Coronary artery (tissue), 2 donors: ENCODE results near the gene RIPOR2.

Experiments
- DNase-seq: peaks from one replicate; pipeline ENCODE4 v3.0.0-alpha.2; 2017; ENCODE audit warnings: low spot score
- H3K27ac ChIP-seq, 2 donors: fragments of 200-600 bp; sonication (generic); one replicate each; pipeline ENCODE4 v1.5.1; 2016 to 2019
- H3K4me3 ChIP-seq: fragments of 200-600 bp; sonication (generic); 2 replicates; pipeline ENCODE4 v1.5.1; 2016; ENCODE audit warnings: mild to moderate bottlenecking, moderate library complexity
- TF ChIP-seq, protein P1 (sequence below): fragments of 200-600 bp; sonication (generic); IDR thresholded peaks from one replicate; pipeline ENCODE4 v1.5.1; 2019; ENCODE audit warnings: antibody characterized with exemption

The RIPOR2 gene

DNA sequence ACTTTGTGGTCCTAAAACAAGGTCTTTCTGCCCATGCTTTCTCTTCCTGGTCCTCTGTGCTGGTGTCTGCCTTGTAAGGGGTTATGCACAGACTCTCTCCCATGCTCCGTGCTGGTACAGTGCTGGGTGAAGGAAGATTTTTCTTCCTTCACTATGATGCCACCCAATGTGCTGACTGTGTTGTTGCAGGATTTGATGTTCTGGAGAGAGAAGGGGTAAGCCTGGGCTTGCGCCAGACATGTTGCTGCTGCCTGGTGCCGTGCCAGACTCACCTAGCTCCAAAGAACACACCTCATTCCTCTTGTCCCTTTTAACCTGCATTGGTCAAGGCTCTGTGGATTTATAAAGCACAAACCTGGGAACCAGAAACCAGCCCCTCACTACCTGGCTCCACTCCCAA lies 108.6 kb downstream of the RIPOR2 start:
- no peak overlapping the region for H3K4me3 ChIP-seq
- TF ChIP-seq, protein P1, sequence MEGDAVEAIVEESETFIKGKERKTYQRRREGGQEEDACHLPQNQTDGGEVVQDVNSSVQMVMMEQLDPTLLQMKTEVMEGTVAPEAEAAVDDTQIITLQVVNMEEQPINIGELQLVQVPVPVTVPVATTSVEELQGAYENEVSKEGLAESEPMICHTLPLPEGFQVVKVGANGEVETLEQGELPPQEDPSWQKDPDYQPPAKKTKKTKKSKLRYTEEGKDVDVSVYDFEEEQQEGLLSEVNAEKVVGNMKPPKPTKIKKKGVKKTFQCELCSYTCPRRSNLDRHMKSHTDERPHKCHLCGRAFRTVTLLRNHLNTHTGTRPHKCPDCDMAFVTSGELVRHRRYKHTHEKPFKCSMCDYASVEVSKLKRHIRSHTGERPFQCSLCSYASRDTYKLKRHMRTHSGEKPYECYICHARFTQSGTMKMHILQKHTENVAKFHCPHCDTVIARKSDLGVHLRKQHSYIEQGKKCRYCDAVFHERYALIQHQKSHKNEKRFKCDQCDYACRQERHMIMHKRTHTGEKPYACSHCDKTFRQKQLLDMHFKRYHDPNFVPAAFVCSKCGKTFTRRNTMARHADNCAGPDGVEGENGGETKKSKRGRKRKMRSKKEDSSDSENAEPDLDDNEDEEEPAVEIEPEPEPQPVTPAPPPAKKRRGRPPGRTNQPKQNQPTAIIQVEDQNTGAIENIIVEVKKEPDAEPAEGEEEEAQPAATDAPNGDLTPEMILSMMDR: no peak
- no peak overlapping the region for H3K27ac ChIP-seq
- DNase-seq: no peak

DNA sequence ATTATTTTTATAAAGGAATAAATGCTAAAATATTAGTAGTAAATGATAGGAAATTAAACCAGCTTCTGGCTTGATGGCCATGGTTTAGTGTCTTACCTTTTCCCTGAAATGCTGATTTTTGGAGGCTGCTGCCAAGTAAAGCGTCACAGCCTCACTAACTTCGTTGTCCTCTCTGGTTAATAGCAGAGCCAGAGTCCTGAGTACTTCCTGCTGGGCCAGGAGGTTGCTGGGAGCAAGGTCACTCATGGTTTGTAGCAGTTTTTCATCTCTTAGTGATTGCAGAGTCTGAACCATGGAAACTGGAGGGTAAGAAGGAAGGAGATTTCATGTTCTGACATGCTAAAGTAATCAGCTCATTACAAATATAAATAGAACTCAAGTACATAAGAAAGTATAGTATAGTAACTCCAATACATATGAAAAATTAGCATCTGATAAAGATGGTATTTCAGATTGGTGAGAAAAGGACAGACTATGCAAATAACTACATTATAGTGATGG lies 110.6 kb downstream of the RIPOR2 start:
- TF ChIP-seq, protein P1: no peak
- H3K27ac ChIP-seq: no peak overlapping the region
- no peak overlapping the region for H3K4me3 ChIP-seq
- no peak for DNase-seq

DNA sequence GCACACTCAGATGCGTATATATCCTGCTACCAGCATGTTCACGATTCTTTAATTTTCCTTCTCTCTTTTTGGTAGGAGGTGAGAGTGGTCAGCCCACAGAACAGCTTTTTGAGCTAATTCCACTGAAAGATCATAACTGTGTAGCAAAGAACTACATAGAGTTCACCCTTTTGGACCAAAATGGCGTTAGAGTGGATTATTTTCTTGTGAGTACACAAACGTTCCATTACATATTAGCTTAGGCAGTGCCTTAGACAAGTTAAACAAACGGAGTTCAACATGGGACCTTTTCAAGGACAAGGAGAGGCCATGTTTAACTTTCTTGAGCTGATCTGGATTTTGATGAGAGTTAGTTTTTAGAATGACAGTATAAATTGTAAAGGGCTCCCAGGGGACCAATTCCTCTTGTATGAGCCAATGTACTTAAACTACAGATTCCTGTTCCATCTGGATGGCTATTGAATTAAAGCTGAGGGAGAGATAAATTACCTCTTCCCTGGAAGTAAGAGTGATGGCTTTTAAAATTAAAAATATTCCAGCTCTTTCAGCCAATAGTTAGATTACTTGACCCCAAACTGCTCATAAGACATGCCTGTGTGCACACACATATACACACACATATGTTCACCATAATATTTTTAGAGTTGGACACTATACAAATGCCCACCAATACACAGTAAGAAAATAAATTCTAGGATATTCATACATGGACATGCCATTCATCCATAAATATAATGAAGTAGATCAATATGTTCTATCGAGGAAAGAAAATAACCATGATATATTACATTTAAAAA lies 111.4 kb downstream of the RIPOR2 start:
- H3K4me3 ChIP-seq: no peak overlapping the region
- TF ChIP-seq, protein P1: no peak
- DNase-seq: no peak
- no peak overlapping the region for H3K27ac ChIP-seq

DNA sequence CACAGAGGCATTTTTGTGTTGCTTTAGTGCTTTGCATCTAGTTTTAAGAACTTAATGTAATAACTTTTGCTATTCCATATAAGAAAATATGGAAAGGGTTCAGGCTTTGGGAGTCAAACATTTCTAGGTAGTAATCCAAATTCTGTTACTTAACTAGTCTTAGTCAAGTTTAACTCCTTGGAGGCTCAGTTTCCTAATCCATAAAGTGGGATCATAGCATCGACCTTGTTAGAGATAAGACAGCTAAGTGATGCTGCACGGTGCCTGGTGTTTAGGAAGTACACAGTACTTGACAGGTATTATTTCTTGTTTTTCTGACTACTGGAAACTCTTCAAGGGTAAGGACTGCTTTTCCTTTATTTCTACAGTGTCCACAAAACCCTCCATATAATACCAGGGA lies 112.6 kb downstream of the RIPOR2 start:
- Histone ChIP-seq H3K27ac (no peak overlapping the region), H3K4me3 (no peak overlapping the region)
- DNase-seq: no peak
- TF ChIP-seq, protein P1: no peak

DNA sequence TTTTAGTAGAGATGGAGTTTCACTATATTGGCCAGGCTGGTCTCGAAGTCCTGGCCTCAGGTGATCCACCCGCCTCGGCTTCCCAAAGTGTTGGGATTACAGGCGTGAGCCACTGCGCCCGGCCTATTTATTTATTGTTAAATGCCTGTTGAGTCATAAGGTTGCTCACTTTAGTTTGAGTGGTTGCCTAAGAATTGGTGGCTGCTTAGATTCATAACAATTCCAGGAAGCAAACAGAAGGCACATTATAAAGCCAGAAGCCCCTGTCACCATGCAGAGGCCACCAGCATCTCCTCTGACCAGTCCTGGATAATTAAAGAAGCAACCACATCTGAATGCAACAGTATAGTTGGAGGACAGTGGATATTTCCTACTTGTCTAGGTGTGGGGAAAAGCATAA lies 113.1 kb downstream of the RIPOR2 start:
- H3K4me3 ChIP-seq: no peak overlapping the region
- H3K27ac ChIP-seq: no peak overlapping the region
- no peak for DNase-seq
- TF ChIP-seq, protein P1: no peak

DNA sequence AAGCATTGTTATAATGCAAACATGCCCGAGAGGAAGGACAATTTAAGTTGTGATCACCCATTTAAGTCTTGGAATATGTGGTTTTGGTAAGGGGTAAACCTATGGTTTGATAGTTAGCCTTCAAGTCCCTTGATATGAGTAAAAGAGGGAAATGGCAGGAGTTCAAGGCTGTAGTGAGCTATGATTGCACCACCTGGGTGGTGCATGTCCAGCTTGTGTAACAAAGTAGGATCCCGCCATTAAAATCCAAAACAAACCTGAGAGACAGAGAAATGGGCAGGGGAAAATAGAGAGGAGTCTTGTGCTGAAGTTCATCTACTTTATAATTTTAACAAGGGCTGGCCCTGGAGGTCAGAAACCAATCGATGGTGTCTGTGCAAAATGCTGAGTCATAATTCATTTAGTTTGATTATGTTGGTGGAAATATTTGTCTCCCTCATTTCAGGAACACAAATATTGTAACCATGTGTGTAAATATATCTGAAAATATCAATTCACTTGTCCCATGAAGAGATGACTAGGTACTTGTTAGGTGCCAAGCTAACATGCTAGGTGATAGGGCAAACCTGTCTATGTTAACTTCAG lies 113.8 kb downstream of the RIPOR2 start:
- TF ChIP-seq, protein P1: no peak
- H3K27ac ChIP-seq: no peak overlapping the region
- no peak overlapping the region for H3K4me3 ChIP-seq
- DNase-seq: no peak

DNA sequence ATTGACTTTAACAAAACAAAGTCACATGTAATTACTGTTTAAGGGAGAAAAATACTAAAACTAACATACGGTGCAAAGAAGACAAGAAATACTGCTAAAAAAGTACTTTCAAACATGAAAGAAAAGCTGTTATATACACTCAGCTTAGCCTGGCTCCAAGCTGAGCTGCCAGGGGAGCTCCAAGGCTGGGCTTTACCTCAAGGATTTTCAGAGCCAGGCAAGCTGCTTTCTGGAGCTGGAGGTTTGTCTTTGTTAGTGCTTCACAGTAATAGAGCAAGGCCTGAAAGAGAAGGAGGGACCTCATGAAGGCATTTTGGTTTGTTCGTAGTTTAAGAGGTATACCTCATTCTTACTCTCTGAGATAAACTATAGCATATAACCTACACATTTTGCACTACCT lies 117.4 kb downstream of the RIPOR2 start:
- Histone ChIP-seq H3K27ac (no peak overlapping the region), H3K4me3 (no peak overlapping the region)
- TF ChIP-seq, protein P1: no peak
- no peak for DNase-seq
